ENCODE data around the gene OR10G3.

Gene OR10G3

DNA sequence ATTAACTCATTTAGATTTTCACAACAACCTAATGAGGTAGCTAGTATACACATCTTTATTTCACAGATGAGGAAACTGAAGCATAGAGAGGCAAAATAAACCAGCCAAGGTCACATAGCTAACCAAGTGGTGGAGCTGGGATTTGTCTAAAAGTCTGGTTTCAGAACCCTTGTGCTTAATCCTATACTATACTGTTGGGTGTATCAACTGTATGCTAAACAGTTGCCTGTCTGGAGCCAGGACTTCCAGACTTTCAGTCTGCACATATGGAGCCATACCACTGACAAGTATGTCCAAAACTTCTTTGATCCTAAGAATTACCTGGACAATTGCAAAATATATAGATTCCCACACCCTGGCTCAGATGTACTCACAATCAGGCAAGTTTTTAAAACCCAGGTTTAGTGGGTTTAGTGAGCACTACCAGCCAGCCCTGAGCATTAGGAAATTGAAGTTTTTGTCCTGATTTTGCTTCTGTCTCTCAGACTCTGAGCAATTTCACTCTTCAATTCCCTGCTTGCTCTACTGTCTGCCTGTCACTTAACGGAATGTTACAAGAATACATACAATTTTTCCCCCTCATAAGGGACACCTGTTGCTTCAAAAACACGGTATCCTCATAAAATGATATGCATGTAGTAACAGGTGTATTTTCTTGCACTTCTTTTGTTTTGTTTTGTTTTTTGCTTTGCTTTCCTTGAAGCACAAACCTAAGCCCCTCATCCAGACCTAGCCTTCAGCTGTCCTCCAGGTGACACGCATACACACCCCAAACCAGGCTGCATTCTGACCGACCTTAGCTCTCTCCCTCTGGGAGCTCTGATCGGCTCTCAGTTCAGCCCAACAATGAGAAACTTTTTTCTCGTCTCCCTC is 44.1 kb downstream of the OR10G3 start:
- DNase-seq (ENCODE audit: low read depth) = no peak

- DNase-seq (ENCODE audit: low read depth) = no peak
Observed at GRCh38 chr14:21534576-21534975, 45.3 kb downstream of the OR10G3 start.

GRCh38 chr14:21533294-21533693 is 46.6 kb downstream of the OR10G3 start:
- no peak for DNase-seq (ENCODE audit: low read depth)

DNA sequence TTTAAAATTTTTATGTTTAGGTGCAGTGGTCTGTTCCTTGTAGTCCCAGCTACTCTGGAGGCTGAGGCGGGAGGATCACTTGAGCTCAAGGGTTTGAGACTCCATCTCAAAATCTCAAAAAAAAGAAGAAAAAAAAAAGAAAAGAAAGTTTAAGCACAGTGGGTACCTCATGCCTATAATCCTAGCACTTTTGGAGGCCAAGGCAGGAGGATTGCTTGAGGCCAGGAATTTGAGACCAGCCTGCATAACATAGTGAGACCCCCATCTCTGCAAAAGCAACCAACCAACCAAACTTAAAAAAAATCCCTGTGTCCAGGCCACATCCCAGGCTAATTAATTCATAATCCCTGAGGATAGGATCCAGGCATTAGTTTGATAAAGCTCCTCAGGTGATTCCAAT is 50.4 kb downstream of the OR10G3 start:
- DNase-seq (ENCODE audit: low read depth) = no peak

- no peak for DNase-seq (ENCODE audit: low read depth)
Observed at GRCh38 chr14:21528381-21529348, 51.2 kb downstream of the OR10G3 start.

DNA sequence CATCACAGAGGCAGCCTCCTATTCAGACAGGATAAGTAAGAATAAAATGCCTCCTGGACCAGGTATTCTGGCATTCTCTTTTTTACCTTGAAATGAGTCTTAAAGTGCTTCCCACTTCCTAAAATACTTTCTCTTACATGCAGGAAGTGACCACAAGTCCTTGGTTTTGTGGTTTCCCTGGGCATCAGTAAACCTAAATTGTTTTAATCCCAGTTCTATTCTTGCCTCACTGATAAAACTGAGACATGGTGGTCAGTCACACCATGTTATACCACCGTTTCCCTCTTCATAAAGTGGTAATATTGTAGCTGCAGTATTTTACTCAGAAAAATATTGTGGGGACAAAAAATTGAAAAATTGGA is 52.6 kb downstream of the OR10G3 start:
- DNase-seq (ENCODE audit: low read depth) = no peak

- no peak for DNase-seq (ENCODE audit: low read depth)
Observed at GRCh38 chr14:21526672-21527317, 53.1 kb downstream of the OR10G3 start.

- no peak for DNase-seq (ENCODE audit: low read depth)
Observed at GRCh38 chr14:21525962-21526671, 53.8 kb downstream of the OR10G3 start, which contains the start of gene SALL2. Gene SALL2, minus strand, starts transcription at chr14:21526346. Its CDS starts 219 bp downstream, at chr14:21526127.

DNA sequence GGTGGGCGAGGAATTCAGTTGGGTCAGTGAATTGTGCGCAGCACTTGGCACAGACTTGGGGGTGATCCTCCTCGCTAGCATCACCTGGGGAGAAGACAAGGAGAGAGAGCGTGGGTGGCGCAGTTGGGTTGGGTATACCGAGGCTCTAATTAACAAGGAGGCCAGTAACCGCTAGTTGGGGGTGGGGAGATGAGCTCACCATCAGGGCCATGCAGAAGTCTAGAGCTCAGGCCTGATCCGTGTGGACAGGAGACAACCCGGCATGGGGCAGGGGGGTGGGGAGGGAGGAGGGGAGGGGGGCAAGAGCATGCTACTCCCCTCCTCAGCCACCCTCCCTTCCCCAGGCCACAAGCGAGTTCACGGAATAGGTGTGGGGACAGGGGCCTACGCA is 54.3 kb downstream of the OR10G3 start:
- DNase-seq (ENCODE audit: low read depth) = no peak

GRCh38 chr14:21524575-21525490 is 55.0 kb downstream of the OR10G3 start:
- DNase-seq (ENCODE audit: low read depth) = no peak

- no peak for DNase-seq (ENCODE audit: low read depth)
Observed at GRCh38 chr14:21523203-21523602, 56.7 kb downstream of the OR10G3 start.

DNA sequence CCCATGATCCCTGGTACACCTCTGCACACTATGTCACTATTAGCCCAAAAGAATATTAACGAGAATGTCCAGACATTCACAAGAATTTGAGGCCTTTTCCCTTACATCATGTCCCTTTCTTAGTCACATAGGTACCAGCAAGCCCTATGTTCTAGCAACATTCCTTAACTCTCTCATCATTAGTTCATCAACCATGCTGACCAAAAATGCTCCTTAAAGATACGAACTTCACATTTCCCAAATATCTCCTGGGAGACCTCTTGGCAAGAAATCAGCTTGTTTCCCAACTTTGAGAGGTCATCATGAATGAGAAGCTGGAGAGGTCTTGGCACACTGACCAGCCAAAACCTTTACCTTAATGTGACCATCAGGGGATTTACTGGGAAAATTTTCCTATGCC is 58.4 kb downstream of the OR10G3 start:
- peak; percentile 38 for DNase-seq (ENCODE audit: low read depth)

GRCh38 chr14:21520767-21521166 is 59.1 kb downstream of the OR10G3 start:
- DNase-seq (ENCODE audit: low read depth) = no peak

GRCh38 chr14:21518725-21519124 is 61.2 kb downstream of the OR10G3 start:
- DNase-seq (ENCODE audit: low read depth) = no peak
